Bronchial smooth muscle cell (primary cell): ENCODE data around the gene BMP2K. TPM values are rescaled to one million over a fixed set of nuclear protein-coding genes. Genes with fewer than 3 reads are reported as not detected.

ENCODE experiments used
- total RNA-seq: library from RNA; depleted of rRNA; stranded (reverse); fragments of >200 nt; gene quantifications from 2 replicates; pipeline ENCODE4 v1.2.1, GENCODE V29; 2014

BMP2K gene
- total RNA-seq: 13.2 and 27.1 TPM in 2 replicates

GRCh38 chr4:78776079-78776728 is at the start of gene BMP2K:
TSS of gene BMP2K (plus strand) at chr4:78776350. CDS start at chr4:78776544, 194 bp downstream.

DNA sequence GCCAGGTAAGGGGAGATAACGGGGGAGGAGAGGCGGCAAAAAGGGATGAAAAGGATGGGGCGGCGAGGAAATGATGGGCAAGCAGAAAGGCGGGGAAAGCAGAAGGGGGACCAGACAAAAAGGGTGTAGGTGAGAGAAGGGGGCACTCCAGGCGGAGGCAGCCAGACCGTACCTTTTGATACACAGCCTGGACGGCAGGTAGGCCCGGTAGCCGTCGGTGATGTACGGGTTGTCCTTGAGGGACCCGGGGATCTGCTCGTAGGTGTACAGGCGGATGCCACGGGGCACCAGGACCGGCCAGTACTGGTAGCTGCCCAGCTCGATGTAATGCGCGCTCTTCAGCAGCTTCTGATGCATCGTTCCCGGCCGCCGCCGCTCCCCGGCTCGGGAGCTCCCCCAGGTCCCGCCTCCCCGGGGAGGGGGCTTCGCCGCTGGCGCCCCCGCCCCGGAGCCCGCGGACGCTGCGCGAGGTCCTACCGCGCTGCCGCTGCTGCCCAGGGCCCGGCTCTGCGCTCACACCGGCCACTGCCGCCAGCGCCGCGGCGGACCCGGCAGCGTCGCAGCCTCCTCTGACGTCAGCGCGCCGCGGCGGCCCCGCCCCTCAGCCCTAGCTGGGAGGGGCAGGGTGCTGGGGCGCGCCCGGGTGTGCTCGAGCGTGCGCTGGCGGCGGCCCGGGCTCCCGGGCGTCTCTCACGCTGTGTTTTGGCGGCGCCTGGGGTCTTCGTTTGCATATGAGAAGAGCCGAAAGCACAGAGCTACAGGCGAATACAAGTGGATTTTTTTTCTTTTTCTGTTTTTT is 162.9 kb downstream of the BMP2K start, which contains the start of gene PAQR3:
Gene PAQR3 (minus strand): TSS at position 571 of the 799 bp plus-strand sequence. CDS start 214 bp downstream, at position 357.

Other genes with a start within 250 kb of the BMP2K start
- 1.6 and 9.0 TPM in 2 replicates for gene ANXA3, start 224.6 kb upstream of the BMP2K start, total RNA-seq
- 6.4 and 7.1 TPM in 2 replicates for gene PAQR3, start 163.1 kb downstream of the BMP2K start, total RNA-seq